Motor neuron (in vitro differentiated cells): ENCODE data around the gene CHN2. TPM values are rescaled to one million over a fixed set of nuclear protein-coding genes. Genes with fewer than 3 reads are reported as not detected.

Source experiments
- ATAC-seq, 8 experiments: fragments of 200-7000 bp; cut with Tn5 transposase; replicated peaks in 6 of 8; 2 replicates each; pipeline ENCODE4 v1.8.0; 2021; ENCODE audit warnings: mild to moderate bottlenecking in 8 of 8, moderate library complexity in 8 of 8
- H3K27ac ChIP-seq, 2 donors: fragments of 250-450 bp; sonication (Bioruptor Pico); 2 replicates each; pipeline ENCODE4 v1.9.0; 2021; ENCODE audit warnings: antibody characterized with exemption in 2 of 2, mild to moderate bottlenecking in 2 of 2, moderate library complexity in 1 of 2
- H3K4me1 ChIP-seq, 2 donors: fragments of 250-450 bp; sonication (Bioruptor Pico); replicated peaks in 1 of 2; 2 replicates each; pipeline ENCODE4 v1.6.1; 2021; ENCODE audit warnings: antibody characterized with exemption in 2 of 2, mild to moderate bottlenecking in 2 of 2, moderate library complexity in 1 of 2
- H3K4me3 ChIP-seq, 5 donors: fragments of 250-450 bp; sonication (Bioruptor Pico); 2 replicates each; pipeline ENCODE4 v1.9.0; 2021; ENCODE audit warnings: antibody characterized with exemption in 5 of 5, mild to moderate bottlenecking in 5 of 5, moderate library complexity in 4 of 5
- WGBS, 10 experiments: fragments of 450-650 bp; shearing (Covaris generic); methylation state at CpG; one replicate each; pipeline ENCODE4 v1.0.0; 2022; 5-methylcytosine and 5-hydroxymethylcytosine counted together
- in situ Hi-C, 9 experiments: fragments of 400-800 bp; cut with MboI; loops; one replicate each; pipeline ENCODE4 v1.15.0; 2021; ENCODE audit warnings: low sequenced_read_pairs in 9 of 9, low pct_unique_long_range_greater_than_20kb in 2 of 9; ENCODE audit not compliant: unreplicated experiment in 9 of 9
- total RNA-seq, 8 experiments: library from RNA; unstranded; fragments of 300-600 nt; gene quantifications; 2 replicates each; pipeline versions ENCODE4 v1.2.3 to v1.2.4, GENCODE V29; 2022

CHN2 gene
- total RNA-seq, 8 experiments from 2014 or later = 2.6 to 28.8 (median 14.8) TPM

- in situ Hi-C loops = no loop called here
- Histone ChIP-seq H3K4me3 (no peak overlapping the region), H3K27ac (no peak overlapping the region), H3K4me1 (peaks cover 0 to 3% of the 10 kb centered on the region in 2 donors)
- WGBS, 10 experiments = 50 to 95% (median 85%) methylated on average over 2 to 6 of the region's 6 CpGs; no CpG with 5 or more reads in 2 of the 10 experiments
- ATAC-seq = no peak
Observed at GRCh38 chr7:29445736-29446135, 251.2 kb downstream of the CHN2 start.

- H3K4me3 ChIP-seq = no peak overlapping the region
Observed at GRCh38 chr7:29447828-29448227, 253.3 kb downstream of the CHN2 start.

DNA sequence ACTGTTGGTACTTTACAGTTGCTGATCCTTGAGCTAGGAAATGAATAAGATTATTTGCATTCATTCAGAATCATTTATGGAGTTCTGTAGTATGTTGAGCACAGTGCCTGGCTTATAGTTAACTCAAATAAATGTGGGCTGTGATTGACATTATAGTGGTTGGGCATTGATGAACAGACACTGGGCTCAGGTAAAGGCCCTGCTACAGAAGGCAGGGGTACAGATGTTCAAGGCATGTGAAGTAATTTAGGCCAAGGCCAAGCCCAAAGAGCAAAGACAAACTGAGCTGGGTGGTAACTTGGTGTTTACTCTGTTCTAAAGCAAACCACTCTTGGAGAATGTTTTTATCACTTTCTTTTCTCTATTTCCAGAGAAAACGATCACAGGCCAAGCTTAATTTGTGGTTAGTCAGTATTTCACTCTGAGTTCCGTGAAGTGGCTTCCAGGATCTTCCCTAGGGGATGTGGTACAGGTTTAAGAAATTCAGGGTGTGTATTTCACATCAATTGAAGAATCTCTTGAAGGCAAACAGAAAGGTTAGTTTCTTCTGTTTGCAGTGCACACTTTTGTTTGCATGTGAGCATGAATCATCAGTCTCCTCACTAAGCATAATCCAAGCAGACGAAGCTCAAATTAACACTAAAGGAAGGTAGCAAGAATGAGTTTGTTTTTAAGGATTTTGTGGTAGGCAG is 255.1 kb downstream of the CHN2 start:
- peak in 4 of 8 experiments; percentile 37 to 85 (median 62) for ATAC-seq
- 0 to 94% (median 46%) methylated on average over 1 to 3 of the region's 3 CpGs; no CpG with 5 or more reads in 2 of the 10 experiments for WGBS, 10 experiments
- in situ Hi-C loops = no loop called here
- Histone ChIP-seq H3K4me3 (no peak overlapping the region), H3K4me1 (no peaks in the 10 kb centered on the region), H3K27ac (no peak overlapping the region)

More at GRCh38 chr7:29447828-29448227, 253.3 kb downstream of the CHN2 start:
- no peak for ATAC-seq
- WGBS, 10 experiments = 0 to 100% (median 95%) methylated on average over 1 to 3 of the region's 3 CpGs
- peaks cover 0 to 3% of the 10 kb centered on the region in 2 donors for H3K4me1 ChIP-seq
- H3K27ac ChIP-seq = no peak overlapping the region
- in situ Hi-C loops = no loop called here

DNA sequence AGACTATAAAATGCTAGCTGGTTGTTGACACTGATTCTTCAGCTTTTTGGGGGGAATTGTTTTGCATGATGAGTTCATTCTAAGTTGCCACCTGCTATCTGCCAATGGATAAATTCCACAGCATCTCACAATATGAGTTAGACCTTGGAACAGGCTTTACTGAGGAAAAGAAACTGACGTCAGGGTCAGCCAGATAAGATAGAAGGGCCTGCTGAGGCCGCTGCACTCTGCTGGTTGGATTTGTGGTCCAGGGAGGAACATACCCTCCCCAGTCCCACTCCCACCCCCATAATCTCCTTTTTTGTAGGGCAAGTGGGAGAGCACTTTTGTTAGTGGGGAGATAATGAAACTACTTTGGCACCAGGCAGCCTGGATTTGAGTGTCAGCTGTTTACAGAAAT is 258.4 kb downstream of the CHN2 start:
- peaks cover 19 to 22% of the 10 kb centered on the region in 2 donors for H3K4me1 ChIP-seq
- H3K27ac ChIP-seq = no peak overlapping the region
- in situ Hi-C loops = no loop called here
- 80 to 100% (median 86%) methylated on average over 1 to 2 of the region's 2 CpGs; no CpG with 5 or more reads in 6 of the 10 experiments for WGBS, 10 experiments
- ATAC-seq = no peak
- no peak overlapping the region for H3K4me3 ChIP-seq

DNA sequence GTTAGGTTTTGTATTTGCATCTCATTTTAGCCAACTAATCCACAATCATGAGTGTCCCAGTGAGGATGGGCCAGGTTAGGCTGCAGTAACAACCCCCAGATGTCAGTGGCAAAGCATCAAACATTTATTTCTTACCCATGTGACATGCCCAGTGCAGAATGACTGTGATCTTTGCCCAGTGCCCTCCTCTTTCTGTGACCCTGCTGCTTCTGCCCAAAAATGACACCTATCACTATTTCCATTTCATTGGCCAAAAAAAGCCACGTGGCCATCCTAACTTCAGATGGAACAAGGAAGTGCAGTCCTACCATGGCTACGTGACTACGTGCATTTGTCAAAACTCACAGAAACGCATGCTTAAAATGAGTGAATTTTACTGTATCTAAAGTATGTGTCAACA is 259.9 kb downstream of the CHN2 start:
- 71 to 100% (median 90%) methylated on average over 1 to 4 of the region's 4 CpGs; no CpG with 5 or more reads in 3 of the 10 experiments for WGBS, 10 experiments
- H3K4me3 ChIP-seq = no peak overlapping the region
- in situ Hi-C loops = no loop called here
- ATAC-seq = no peak
- no peak overlapping the region for H3K27ac ChIP-seq
- H3K4me1 ChIP-seq = peaks cover 33 to 34% of the 10 kb centered on the region in 2 donors

DNA sequence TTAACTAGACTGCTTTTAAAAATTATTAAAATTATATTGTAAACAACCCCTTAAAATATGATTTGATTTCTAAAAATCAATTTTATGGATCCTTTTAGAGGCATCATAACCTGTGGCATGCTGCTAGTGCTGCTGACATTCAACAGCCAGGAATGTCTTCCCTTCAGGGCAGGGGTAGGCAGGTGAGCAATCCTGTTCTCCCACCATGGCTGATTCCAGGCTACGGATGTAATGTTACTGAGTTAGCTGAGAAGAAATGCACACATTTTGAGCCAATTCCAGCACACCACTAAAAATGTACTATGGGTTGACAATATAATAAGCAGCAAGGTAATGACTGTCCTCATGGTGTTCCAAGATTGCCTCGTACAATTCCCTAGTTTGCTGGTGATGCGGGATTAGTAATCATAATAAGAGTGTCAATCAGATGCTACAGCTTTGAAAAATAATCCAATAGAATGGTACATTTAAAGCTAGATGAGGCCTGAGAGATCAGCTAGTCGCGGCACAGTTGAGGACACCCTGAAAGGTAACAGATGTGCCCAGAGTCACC is 260.4 kb downstream of the CHN2 start:
- H3K4me3 ChIP-seq = no peak overlapping the region
- in situ Hi-C loops = no loop called here

DNA sequence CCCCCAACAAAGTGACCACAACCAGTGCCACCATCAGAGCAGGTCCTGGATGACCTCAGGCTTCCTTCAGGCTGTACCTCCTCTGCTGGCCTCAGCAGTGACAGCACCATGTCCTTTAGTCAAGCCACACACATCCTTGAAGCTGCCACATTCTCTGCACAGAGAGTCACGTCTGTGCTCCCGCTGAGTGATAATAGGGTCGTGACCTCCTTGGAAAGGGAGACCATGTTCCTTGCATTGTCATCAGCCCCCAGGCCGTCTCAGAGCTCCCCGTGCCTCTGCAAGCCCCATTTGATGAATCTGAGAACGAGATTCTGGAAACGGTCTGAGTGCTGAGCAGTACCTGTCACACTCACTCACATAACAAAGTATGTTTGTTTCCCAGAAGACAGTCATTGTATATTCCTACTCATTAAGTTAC is 262.6 kb downstream of the CHN2 start:
- peak in 6 of 8 experiments; percentile 49 to 88 (median 84) for ATAC-seq
- H3K4me1 ChIP-seq = peaks cover 34 to 37% of the 10 kb centered on the region in 2 donors
- H3K27ac ChIP-seq = peak overlapping the region; percentile 44 to 61
- no peak overlapping the region for H3K4me3 ChIP-seq
- in situ Hi-C loops = no loop called here
- 0 to 100% (median 10%) methylated on average over 1 to 6 of the region's 7 CpGs; no CpG with 5 or more reads in 6 of the 10 experiments for WGBS, 10 experiments

More for the DNA sequence above, 260.4 kb downstream of the CHN2 start:
- H3K27ac ChIP-seq = no peak overlapping the region
- ATAC-seq = no peak
- 79 to 100% (median 94%) methylated on average over 1 to 4 of the region's 5 CpGs; no CpG with 5 or more reads in 5 of the 10 experiments for whole genome bisulfite sequencing, 10 experiments
- H3K4me1 ChIP-seq = peaks cover 34 to 35% of the 10 kb centered on the region in 2 donors

DNA sequence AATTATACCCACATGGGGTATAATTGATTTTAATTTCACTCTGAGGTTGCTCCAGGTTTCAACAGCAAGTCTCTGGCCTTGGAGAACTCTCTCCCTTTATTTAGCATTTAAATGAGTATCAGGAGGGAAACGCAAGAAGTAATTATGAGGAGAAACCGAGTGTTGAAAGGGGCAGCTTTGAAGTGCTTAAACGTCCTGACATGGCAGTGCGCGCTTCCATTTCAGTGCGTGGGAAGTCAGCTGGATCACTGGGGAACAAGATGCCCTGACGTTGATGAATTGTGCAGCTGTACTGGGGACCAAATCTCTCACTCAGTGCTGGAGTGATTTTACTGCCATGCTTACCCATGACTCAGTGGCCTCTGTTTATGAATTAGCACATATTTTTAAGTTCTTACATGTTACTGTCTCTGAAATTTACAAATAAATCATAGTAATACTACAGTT is 263.0 kb downstream of the CHN2 start:
- peaks cover 34 to 37% of the 10 kb centered on the region in 2 donors for H3K4me1 ChIP-seq
- peak; percentile 50 to 90 (median 86) for ATAC-seq
- in situ Hi-C loops = no loop called here
- 0 to 56% (median 4%) methylated on average over 1 to 7 of the region's 7 CpGs; no CpG with 5 or more reads in 1 of the 10 experiments for WGBS, 10 experiments
- H3K4me3 ChIP-seq = no peak overlapping the region
- peak overlapping the region; percentile 44 to 61 for H3K27ac ChIP-seq

DNA sequence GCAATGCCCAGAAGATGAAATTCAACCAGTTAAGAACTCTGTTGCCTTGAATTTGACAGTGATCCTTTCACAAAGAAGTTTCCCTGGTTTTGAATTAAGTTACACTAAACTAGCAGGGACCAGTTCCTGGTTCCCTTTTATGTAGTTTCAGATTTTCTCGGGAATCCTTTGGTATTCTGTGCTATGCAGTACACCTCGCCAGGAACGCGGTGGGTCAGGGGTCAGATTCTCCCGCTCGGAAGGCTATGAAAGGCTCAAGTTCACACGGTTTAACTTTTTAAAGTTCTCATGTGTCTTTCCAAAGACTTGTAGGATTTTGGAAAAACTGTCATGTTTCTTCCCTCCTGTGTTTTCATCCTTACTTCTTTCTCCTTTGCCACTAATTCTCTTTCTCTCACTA is 264.4 kb downstream of the CHN2 start:
- no peak for ATAC-seq
- Histone ChIP-seq H3K4me3 (no peak overlapping the region), H3K27ac (no peak overlapping the region), H3K4me1 (peaks cover 34 to 37% of the 10 kb centered on the region in 2 donors)
- 57 to 100% (median 80%) methylated on average over 5 to 7 of the region's 7 CpGs; no CpG with 5 or more reads in 1 of the 10 experiments for WGBS, 10 experiments
- in situ Hi-C loops = no loop called here

DNA sequence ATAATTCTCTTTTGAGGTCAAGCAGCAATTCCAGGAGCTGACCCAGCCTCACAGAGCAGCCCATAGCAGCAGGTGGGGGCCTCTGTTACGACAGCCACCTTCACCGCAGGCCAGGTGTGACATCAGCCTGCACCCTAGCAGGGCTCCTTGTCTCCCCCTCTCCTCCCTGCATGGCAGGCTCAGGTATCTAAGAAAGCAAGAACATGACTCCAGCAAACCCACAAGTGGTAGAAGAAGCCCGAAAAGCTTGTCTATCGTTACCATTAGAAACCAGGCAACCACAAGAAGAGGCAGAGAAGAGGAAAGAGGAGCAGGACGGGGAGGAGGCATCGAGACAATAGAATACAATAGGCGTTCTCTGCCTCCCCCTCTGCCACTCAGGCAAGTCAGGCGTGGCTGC is 265.0 kb downstream of the CHN2 start:
- in situ Hi-C loops = no loop called here
- ATAC-seq = no peak
- H3K4me1 ChIP-seq = peaks cover 34 to 37% of the 10 kb centered on the region in 2 donors
- WGBS, 10 experiments = 70 to 100% (median 82%) methylated on average over 2 to 5 of the region's 8 CpGs; no CpG with 5 or more reads in 4 of the 10 experiments
- H3K27ac ChIP-seq = no peak overlapping the region
- no peak overlapping the region for H3K4me3 ChIP-seq

DNA sequence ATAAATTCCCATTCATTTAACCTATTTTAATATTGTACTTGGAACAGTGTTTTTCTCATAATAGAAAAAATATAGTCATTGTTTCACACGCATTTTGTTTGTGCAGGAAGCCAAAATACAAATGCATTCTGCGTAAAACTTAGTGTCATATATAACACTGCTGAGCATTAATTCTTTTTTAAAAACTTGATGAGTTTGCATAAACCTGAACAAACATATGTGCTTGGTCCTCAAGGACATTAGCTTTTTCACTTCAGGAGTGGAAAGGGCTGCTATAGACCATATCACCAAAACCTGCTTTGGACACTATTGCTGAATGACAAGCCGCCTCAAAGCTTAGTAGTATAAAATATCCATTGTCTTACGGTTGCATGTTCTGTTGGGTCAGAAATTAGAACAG is 267.4 kb downstream of the CHN2 start:
- Histone ChIP-seq H3K27ac (no peak overlapping the region), H3K4me1 (peaks cover 22 to 28% of the 10 kb centered on the region in 2 donors), H3K4me3 (no peak overlapping the region)
- ATAC-seq = no peak
- WGBS, 10 experiments = 54 to 100% (median 97%) methylated on average over 2 to 4 of the region's 4 CpGs; no CpG with 5 or more reads in 1 of the 10 experiments
- in situ Hi-C loops = no loop called here

GRCh38 chr7:29463504-29464158 is 269.1 kb downstream of the CHN2 start:
- H3K27ac ChIP-seq = no peak overlapping the region
- in situ Hi-C loops = no loop called here
- H3K4me3 ChIP-seq = no peak overlapping the region
- peaks cover 6 to 12% of the 10 kb centered on the region in 2 donors for H3K4me1 ChIP-seq
- ATAC-seq = no peak
- 68 to 100% (median 88%) methylated on average over 1 to 3 of the region's 3 CpGs; no CpG with 5 or more reads in 4 of the 10 experiments for WGBS, 10 experiments

- ATAC-seq = peak in 1 of 8 experiments; percentile 74
- Histone ChIP-seq H3K27ac (no peak overlapping the region), H3K4me1 (peaks cover 0 to 3% of the 10 kb centered on the region in 2 donors), H3K4me3 (no peak overlapping the region)
- 18 to 100% (median 71%) methylated on average over 1 to 3 of the region's 3 CpGs; no CpG with 5 or more reads in 2 of the 10 experiments for WGBS, 10 experiments
- in situ Hi-C loops = no loop called here
Observed at GRCh38 chr7:29464753-29465152, 270.2 kb downstream of the CHN2 start.
